ENCODE results near the gene RNF114.

DNA sequence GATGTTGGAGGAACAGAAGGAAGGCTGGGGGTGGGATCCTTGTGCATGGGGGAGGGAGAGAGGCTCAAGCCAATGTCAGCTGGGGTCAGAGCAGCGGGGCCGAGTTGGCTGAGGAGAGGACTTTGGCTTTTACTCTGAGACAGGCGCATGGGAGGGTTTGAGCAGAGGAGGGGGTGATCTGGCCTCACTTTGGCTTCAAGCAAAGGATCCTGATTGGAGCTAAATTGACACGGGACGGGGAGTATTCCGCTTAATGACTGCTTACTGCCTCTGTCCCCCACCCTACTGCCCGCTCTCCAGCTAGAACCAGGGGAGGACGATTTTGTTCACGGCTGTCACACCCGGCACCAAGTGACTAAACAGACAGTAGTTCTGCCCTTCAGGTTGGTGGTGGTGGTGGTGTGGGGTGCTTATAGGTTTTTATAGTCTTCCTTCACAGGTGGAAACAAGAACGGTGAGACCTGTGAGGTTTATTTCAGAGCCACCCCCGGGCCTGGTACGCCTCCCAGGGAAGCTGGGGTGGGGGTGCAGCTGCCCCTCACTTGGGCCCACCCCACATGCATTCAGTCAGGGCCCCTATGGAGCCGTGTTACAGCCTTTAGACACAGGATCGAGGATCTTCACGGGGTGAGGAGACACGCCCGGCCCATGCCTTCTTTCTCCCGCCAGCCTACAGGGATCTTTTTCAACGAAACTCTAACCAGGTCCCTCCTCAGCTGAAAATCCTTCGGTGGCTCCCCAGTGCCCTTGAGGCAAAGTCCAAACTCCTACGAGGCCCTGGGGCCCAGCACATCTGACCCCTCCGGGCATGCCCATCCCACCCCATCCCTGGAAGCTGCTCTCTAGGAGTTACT is 45.2 kb downstream of the RNF114 start:
- TF ChIP-seq, protein P1, sequence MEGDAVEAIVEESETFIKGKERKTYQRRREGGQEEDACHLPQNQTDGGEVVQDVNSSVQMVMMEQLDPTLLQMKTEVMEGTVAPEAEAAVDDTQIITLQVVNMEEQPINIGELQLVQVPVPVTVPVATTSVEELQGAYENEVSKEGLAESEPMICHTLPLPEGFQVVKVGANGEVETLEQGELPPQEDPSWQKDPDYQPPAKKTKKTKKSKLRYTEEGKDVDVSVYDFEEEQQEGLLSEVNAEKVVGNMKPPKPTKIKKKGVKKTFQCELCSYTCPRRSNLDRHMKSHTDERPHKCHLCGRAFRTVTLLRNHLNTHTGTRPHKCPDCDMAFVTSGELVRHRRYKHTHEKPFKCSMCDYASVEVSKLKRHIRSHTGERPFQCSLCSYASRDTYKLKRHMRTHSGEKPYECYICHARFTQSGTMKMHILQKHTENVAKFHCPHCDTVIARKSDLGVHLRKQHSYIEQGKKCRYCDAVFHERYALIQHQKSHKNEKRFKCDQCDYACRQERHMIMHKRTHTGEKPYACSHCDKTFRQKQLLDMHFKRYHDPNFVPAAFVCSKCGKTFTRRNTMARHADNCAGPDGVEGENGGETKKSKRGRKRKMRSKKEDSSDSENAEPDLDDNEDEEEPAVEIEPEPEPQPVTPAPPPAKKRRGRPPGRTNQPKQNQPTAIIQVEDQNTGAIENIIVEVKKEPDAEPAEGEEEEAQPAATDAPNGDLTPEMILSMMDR (conservative IDR thresholded peaks at IDR 0.05): no peak
- TF ChIP-seq ZFX (IDR thresholded peaks at IDR 0.05): no peak

Data from C4-2B (cell line).